NCI-H526 (cell line): ENCODE measurements around the gene DAAM2.

Source experiments
- DNase-seq, 2 experiments: peaks; one replicate each; lab custom pipeline; 2025; lab: John Stamatoyannopoulos, UW

Gene DAAM2

GRCh38 chr6:39791850-39792539, at the start of gene DAAM2:
Gene DAAM2, plus strand, starts transcription at chr6:39792376. Its CDS starts 63,927 bp downstream, at chr6:39856303.
- DNase-seq: peak in 1 of 2 experiments; percentile 49

GRCh38 chr6:39746795-39747194, 45.4 kb upstream of the DAAM2 start:
- no peak for DNase-seq

- DNase-seq: no peak
Observed at GRCh38 chr6:39752835-39753724, 39.1 kb upstream of the DAAM2 start.

GRCh38 chr6:39753725-39754045, 38.5 kb upstream of the DAAM2 start:
- no peak for DNase-seq

GRCh38 chr6:39754514-39755115, 37.6 kb upstream of the DAAM2 start:
- no peak for DNase-seq

GRCh38 chr6:39755231-39755630, 36.9 kb upstream of the DAAM2 start:
- no peak for DNase-seq

- no peak for DNase-seq
Observed at GRCh38 chr6:39756582-39756981, 35.6 kb upstream of the DAAM2 start.

GRCh38 chr6:39758905-39759605, 33.1 kb upstream of the DAAM2 start:
- DNase-seq: no peak

- no peak for DNase-seq
Observed at GRCh38 chr6:39760226-39760952, 31.8 kb upstream of the DAAM2 start.

- no peak for DNase-seq
Observed at GRCh38 chr6:39765508-39766065, 26.6 kb upstream of the DAAM2 start.

GRCh38 chr6:39769012-39769411, 23.2 kb upstream of the DAAM2 start:
- DNase-seq: no peak

- no peak for DNase-seq
Observed at GRCh38 chr6:39770446-39770845, 21.7 kb upstream of the DAAM2 start.

GRCh38 chr6:39772559-39773273, 19.5 kb upstream of the DAAM2 start:
- DNase-seq: no peak

- DNase-seq: no peak
Observed at GRCh38 chr6:39773782-39774181, 18.4 kb upstream of the DAAM2 start.

- no peak for DNase-seq
Observed at GRCh38 chr6:39776581-39776980, 15.6 kb upstream of the DAAM2 start.

GRCh38 chr6:39777218-39777617, 15.0 kb upstream of the DAAM2 start:
- DNase-seq: no peak

- no peak for DNase-seq
Observed at GRCh38 chr6:39777661-39778060, 14.5 kb upstream of the DAAM2 start.

GRCh38 chr6:39778581-39779255, 13.5 kb upstream of the DAAM2 start:
- DNase-seq: no peak

- no peak for DNase-seq
Observed at GRCh38 chr6:39785281-39785680, 6.9 kb upstream of the DAAM2 start.

- DNase-seq: no peak
Observed at GRCh38 chr6:39786649-39787048, 5.5 kb upstream of the DAAM2 start.
